ENCODE results near the gene ZDHHC8.

DNA sequence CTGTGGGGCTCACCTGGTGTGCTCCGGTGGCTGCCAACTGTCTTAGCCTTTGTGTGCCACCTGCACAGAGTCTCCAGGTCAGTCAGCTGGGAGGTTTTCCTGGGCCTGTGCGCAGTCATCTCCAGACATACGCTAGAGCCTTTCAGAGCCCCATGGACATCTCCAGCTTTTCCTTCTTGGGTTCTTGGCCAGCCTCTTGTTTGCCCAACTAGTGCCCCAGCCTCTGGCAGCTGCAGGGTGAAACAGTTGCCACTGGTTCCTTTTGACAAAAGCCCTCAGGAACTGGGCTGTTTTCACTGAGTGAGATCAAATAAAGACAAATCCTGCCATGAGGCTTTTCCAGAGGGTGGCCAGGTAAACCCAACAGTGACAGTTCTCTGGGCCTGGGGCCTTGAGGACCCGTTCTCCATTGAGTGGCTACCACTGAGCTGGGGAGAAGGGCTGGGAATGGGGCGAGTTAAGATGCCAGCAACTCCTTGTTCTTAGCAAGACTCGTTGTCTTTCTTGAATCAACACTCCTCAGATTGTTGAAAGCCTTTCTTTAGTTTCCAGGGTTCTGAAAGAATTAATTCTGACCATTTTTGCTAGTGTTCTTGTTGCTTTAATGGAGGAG lies 32.4 kb upstream of the ZDHHC8 start:
- TF ChIP-seq CTCF (IDR thresholded peaks at IDR 0.05) (no peak), POLR2A (IDR thresholded peaks at IDR 0.05) (no peak)

Data from right lobe of liver (tissue), 4 donors.